Muscle of back (tissue), 11 donors: Measurements from ENCODE around the gene MRGPRG. TPM values are rescaled to one million over a fixed set of nuclear protein-coding genes. Genes with fewer than 3 reads are reported as not detected.

Source experiments
- DNase-seq, 3 donors: peaks; one replicate each; pipeline versions ENCODE4 v3.0.0 to v3.0.0-alpha.2; 2013
- polyA plus RNA-seq, 10 donors: library from polyadenylated mRNA; unstranded; fragments of 120-200 nt; gene quantifications; one replicate each; pipeline ENCODE4 v1.2.1, GENCODE V29; 2013; ENCODE audit not compliant: insufficient read length in 10 of 10

MRGPRG gene
- polyA plus RNA-seq, 10 donors, result not detected

DNA sequence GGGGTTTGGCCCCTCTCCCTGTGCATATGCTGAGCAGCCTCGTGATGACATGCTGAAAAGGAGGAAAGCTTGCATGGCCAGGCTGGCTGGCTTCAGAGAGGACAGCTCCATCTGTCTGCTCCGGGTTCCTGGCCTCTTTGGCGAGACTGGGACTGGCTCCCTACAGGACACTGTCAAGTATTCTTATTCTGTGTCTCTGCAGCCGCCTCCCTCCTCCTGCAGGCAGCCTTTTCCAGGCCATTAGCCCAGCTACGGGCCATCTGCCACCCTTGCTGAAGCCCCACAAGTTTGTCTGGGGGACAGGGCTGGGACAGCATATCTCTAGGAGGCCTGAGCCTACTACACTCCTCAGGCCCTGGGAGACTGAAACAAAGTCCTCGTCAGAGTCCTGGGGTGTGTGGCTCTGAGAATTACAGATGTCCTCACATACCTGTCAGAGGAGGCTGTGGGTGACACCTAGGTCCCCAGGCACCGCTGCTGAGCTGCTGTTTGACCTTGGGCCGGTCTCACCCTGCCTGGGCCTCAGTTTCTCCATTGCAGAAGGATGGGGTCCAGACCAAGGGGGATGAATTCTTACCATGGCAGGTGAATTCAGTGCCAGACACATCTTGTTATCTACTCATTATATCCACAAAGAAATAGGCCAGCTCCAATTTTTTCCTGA is 11.0 kb downstream of the MRGPRG start:
- DNase-seq, result no peak

DNA sequence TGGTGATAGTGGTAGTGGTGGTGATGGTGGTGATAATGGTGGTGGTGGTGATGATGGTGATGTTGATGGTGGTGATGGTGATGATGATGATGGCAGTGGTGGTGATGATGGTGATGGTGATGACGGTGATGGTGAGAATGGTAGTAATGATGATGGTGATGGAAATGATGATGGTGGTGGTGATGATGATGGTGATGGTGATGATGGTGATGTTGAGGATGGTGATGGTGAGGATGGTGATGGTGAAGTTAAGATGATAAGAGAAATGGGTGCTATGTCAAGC is 11.8 kb downstream of the MRGPRG start:
- no peak for DNase-seq

DNA sequence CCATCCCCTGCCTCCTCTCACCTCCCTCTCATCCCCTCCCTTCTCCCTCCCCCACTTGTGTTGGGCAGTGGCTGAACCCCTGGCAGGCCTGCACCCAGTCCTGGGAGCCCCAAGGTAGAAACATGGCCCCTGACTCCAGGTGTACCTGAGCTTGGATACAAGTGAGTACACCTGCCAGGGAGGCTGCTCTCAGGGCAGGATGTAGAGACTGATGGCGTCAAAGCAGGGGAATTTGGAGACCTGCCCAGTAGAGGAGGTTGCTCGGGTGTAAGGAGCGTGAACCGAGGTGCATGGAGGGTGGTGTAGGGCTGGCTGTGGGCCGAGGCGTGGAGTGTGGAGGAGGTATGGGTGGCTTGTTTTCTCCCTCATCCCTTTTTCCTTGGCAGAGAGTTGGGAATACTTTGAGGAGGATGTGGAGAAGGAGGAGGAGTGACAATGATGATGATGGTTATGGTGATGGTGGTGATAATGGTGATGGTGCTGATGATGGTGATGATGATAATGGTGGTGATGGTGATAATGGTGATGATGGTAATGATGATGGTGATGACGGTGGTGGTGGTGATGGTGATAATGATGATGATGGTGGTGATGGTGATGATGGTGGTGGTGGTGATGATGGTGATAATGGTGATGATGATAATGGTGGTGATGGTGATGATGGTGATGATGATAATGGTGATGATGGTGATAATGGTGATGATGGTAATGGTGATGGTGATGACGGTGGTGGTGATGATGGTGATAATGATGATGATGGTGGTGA is 12.3 kb downstream of the MRGPRG start:
- no peak for DNase-seq

DNA sequence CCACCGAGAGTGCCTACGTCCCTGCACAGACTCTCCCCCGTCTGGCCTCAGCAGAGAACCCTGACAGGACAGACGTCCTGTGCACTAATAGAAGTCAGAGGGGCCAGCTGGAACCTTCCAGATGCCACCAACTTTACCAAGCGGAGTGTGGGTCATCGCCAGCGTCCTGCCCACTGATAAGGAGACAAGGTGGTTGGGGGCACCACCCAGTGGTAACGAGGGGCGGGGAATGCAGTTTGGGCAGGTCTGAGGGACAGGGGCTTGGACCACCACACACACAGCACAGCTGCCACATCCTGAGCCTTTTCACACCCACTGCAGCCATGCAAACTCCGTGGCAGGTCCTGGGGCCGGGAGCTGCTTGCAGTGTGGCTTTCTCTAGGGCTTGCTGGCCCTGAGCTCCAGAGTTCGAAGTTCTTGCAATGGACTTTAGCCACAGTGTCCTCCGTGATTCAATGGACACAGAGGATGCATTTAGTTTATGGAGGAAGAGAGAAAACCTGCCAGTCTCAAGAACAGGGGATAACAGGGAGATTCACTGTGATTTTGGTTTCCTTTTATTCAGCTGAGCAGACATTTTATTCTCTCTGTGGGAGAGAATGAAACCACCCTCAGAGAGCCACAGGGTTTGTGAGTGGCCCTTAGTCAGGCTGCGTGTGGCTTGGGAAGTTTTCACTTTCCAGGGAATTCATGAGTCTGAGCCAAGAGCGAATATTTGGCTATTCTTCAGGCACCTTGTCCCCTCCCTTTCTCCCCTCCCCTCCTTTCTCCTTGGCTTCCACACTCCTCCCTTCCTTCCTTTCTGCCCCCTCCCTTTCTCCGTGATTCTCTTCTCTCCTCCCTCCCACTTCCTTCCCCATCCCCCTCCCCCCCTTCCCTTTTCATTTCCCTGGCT is 13.1 kb downstream of the MRGPRG start:
- DNase-seq, result peak in 2 of 3 donors; percentile 18 to 30

DNA sequence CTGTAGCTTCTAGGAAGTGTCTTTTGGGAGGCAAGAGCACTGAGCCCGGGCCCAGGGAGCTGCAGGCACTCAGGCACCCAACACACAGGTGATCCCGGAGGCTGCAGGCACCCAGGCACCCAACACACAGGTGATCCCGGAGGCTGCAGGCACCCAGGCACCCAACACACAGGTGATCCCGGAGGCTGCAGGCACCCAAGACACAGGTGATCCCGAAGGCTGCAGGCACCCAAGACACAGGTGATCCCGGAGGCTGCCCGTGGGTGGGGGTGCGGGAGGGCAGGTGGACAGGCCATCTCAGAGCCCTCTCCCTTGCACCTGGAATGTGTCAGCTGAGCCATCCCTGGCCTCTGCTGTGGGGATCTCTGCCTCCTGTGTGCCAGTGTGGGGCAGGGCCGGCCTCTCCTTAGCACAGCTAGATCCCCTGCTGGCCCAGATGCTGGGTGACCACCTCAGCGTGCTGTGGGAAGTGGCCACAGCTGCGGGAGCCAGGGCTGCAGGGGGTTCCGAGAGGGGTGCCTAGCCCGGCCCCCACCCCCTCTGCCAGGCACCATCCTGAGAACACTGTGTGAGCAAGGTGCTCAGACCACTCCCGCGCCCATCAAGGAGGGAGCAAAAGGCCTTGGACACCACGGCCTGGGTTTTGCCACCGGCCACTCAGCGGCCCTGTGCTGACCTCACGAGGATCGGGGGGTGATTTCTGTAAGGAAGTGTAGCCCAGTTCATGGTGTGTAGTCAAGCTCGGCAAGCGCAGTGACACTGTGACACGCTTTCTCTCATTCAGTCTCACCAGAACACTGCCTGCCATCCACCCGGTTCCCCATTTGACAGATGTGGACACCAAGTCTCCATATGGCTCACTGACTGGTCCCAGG is 14.2 kb downstream of the MRGPRG start:
- DNase-seq, result no peak

DNA sequence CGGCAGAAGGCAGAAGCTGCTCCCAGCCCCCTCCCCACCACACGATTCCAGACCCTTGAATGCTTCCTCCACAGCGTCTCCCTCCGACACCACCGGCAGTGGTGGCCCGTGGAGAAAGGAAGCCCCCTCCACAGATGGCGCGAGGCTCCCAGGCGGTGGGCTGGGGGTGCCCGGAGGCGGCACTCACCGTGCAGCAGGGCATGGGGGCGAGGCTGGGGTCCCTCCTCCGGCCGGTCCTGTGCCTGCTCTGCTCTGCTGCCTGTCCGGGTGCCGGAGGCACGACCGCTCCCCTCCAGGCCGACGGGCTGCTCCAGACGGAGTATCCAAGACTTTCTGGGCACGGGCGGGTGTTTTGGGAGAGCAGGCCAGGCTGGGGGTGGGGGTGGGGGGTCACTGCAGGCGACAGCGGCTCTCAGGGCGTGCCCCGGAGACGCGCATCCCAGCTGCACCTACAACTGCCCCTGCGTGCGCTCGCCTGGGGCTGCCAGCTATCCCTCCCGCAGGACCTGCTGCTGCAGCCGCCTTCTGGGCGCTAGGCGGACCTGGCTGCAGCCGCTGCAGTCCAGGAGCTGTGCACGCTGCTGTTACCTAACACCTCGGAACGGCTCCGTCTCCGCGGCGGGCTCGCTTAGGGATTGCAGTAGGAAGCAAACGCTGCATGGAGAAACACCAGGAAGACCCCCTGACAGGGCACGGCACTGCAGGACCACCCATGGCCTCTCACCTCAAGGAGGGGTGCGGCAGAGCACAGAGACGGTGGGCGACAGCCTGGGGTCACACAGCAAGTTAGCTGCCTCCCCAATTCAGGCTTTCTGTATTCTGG is 15.2 kb downstream of the MRGPRG start:
- no peak for DNase-seq

DNA sequence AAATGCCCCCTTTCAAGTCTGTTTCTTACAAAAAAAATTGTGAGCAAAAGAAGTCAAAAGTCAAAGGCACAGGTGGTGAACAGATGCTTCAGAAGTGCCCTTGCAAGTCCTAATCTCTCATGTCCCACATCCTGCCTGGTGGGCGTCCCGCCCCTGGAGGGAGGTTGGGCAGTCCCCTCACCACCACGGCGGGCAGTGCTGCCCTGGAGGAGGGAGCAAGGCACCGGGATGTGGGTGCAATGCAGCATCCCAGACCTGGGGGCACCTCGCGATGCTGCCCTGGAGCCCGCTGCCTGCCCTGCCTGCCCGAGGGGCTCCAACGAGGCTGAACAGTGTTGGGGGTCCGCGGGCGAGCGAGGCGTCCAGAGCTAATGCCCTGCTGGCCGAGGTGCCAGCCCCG is 15.9 kb downstream of the MRGPRG start:
- DNase-seq, result no peak

DNA sequence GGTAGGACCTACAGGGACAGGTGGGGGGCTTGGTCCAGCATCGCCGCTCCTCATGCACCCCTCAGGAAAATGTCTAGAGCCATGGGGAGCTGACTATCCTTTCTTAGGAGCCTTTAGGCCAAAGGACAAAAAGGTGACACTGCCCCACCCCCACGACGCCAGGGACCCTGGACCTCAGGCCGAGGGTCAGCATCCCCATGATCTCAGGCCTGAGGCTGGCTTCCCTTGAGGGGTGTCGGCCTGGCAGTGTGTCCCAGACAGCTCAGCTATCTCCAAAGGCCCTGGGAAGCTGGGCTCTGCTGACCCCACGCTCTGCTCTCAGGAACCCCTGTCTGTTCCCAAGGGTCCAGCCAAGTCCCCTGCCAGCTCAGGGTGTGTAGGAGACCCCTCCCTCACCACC is 16.3 kb downstream of the MRGPRG start:
- DNase-seq, result no peak

DNA sequence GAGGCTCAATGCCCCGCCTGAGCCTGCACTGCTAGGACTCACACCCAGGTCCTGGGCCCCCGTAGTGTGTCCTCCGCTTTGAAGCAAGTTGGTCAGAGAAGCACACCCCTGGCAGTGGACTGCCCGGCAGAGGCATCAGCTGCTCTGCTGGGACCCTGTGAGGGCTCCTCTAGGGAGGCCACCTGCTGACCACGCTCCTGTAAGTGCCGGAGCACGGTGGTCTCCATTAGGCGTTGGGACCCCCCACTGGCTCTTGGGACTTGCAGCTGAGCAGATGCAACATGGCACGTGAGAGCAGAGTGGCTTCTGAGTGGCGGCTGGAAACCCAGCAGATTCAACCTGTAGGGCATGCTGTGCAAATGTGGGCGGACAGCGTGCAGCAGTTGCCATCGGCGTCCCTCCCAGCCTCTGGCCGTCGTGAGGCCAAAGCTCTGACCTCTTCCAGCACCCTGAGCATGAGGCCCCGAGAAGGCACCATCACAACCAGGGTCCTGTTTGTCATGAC is 16.9 kb downstream of the MRGPRG start:
- no peak for DNase-seq

DNA sequence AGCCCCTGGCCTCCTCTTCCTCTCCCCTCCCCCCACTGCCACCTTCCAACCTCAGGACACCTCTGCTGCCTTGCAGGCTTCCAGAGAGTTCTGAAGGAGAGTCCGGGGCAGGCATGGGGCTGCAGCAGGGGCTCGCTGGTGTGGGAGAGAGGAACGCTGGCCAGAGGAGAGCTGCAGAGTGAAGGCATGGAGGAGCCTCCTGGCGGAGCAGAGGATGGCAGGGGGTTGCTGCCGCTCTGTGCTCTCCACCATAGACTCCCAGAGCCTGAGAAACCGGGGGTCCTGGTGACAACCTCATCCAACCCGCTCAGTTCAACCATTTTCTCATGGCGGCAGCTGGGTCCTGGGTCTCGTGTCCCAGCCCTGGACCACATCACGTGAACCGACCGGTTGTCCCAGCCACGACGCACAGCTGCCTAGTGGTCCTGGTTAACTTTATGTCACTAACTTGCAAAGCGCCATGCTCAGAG is 17.5 kb downstream of the MRGPRG start:
- no peak for DNase-seq

DNA sequence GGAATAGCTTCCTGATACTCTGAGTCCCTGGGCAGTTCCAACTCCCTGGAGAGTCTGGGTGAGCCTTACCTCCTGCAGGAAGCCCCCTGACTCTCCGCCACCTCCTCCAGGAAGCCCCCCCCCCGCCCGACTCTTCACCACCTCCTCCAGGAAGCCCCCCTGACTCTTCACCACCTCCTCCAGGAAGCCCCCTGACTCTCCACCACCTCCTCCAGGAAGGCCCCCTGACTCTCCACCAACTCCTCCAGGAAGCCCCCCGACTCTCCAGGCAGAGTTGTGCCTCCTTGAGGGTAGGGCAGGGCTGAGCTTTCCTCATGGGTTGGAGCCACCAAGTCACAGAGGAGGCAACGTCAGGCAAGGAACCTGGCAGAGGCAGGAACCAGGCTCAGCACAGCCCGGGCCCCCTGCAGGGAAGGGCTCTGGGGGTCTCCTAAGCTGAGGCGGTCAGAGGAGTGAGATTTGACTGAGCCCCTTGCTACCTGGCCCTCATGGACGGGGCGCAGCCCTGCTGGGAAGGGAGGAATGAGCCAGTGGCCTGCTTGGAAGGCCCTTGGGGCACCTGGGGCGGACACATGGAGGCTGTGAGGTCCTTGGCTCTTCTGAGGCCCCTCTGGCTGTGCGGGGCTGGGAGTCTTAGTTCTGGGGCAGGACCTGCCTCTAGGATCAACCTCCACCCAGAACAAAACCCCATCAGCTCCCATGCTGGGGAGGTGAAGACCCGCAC is 18.1 kb downstream of the MRGPRG start:
- no peak for DNase-seq

DNA sequence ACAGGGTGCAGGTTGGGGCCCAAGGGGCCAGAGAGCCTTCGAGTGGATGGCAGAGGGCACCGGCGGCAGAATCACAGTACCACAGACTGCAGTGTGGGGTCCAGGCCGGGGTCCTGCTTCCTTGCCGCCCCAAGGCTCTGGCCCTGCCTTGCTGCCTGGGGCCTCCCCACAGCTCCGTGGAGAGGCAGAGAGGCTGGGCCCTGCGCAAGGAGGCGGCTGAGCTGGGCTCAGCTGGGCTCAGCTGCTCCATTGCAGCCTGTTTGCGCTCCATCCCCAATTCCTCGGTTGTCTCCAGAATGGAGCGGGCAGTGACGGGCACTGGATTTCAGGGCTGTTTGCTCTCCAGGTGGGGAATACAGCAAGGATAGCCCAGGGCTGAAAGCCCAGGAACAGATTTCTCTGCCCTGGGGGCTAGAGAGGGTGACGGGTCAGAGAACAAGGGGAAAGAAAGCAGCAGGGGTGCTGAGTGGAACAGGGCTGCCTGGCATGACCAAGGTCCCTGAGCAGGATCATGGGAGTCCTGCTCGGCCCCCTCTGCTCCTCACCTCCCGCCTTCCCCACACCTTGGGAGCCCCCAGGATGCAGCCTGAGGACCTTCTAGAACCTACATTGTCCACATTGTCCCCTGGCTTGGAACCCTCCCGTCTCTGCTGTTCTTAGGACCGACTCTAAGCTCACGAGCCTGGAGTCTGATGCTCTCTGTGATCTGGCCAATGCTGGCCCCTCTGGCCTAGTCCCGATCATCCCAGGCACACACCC is 18.9 kb downstream of the MRGPRG start:
- DNase-seq, result no peak

DNA sequence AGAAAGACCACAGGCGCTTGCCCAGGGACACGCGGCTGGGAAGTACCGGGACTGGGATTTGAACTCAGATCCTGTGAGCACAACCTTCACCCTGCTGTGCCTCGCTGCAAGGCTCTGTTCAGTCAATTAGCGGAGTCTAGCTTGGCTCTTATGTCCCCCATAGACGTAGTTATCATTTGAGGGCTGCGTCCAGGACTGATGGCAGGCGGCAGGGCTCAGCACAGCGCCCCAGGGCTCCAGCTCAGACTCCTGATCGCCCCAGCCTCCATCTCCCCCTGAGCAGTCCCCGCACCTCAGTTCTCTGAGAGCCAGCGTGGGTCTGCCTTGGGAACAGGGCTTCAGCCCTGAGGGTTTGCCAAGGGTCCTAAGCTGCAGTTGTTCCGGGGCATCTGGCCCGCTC is 19.8 kb downstream of the MRGPRG start:
- DNase-seq, result no peak

DNA sequence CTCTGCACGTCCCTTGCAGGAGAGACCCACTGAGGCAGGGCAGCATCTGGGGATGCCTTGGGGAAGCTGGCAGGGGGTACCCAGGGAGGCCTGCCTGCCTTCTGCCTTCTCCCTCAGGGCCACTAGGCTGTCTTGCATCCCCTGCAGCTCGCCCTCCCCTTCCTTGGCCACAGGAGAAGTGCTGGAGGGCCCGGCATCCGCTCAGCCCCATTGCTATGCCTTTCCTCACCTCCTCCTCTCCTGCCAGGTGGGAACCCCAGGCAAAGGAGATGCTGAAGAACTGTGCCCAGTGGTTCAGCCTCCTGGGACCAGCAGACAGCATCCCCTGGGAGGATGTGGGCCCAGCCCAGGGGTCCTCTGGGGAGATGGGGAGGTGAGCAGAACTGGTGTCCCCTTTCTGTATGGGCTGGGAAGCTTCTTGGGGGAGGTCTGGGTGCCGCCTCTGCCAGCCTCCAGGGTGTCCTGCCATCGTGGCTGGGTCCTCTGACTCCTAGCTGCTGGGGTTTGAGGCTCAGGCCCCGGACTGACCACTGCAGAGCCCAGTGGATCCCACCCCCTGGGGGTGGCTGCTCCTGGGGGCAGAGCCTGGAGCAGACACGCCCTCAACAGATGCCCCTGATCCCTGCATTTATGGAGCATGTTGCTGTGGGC is 20.6 kb downstream of the MRGPRG start:
- DNase-seq, result no peak

DNA sequence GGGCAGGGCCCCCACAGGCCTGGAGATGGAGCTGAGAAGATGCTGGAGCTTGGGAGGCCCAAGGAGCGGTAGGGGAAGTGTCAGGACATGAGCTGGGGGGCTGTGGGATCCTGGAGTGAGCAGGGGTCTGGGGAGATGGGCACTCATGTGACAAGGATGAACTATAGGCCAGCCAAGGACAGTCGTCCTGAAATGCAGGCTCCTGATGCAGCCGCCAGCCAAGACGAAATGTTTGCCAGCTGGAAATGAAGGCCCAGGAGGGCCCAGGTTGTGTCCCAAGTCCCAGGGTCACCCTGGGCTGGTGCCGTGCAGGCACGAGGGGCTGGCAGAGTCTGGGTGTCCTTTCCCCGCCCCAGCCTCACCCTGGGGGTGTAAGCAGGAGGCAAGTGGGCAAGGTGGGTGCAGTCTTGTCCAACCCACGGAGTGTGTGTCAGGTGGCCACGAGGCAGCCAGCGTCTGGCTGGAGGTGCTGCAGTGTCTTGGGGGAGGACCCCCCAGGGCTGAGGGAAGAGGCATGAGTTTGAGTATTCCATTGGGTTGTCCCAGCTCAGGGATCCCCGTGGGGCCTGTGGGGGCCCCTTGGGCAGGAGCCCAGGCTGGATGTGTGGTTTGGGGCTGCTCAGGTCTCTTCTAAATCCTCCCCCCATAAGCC is 21.4 kb downstream of the MRGPRG start:
- DNase-seq, result no peak

DNA sequence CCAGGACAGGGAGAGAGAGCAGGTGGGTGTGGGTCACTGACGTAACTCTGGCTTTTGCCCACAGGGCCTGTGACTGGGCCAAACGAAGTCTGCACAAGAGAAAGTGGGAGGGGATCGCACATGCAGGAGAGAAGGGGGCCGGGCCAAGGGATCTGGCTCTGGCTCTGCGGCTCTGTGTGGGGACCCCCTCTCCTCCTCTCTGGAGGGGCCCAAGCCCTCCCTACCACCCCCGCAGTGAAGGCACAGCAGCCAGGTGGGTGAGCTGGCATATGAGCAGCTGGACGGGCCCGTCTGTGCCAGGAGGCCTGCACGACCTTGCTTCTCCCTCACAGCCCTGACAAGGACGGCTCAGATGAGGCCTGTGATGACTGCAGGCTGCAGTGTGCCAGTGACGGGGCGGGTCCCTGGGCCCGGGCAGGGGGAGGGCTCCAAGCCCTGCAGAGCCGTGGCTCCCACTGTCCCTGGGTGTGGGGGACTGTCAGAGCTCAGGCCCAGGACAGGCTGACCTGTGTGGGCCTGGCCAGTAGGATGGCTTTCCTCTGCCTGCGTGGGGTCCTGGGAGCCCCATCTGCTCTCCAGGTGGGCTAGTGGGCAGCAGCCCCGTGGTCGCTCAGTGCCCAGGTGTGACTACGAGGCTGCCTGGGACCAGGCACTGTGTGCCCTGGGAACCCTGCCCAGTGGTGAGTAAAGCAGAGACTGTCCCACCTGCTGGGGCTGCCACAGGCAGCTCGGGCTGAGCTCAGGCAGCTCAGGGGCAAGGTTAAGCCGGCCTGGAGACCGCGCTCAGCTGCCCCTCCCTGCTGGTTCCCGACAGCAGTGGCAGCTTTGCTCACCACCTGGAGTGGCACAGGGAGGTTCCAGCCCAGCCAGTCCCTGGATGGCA is 22.2 kb downstream of the MRGPRG start:
- DNase-seq, result peak in 1 of 3 donors; percentile 40
